ENCODE results near the gene STARD8.

Gene STARD8

GRCh38 chrX:68754406-68754805, 106.9 kb downstream of the STARD8 start:
- DNase-seq: no peak

- DNase-seq: no peak
Measured at GRCh38 chrX:68755616-68756125, 108.2 kb downstream of the STARD8 start.

- DNase-seq: no peak
Measured at GRCh38 chrX:68757331-68757730, 109.9 kb downstream of the STARD8 start.

GRCh38 chrX:68757731-68758130, 110.3 kb downstream of the STARD8 start:
- DNase-seq: no peak

GRCh38 chrX:68758671-68759070, 111.2 kb downstream of the STARD8 start:
- DNase-seq: no peak

- DNase-seq: no peak
Measured at GRCh38 chrX:68761086-68761485, 113.6 kb downstream of the STARD8 start.

- DNase-seq: no peak
Measured at GRCh38 chrX:68762766-68763165, 115.3 kb downstream of the STARD8 start.

- DNase-seq: no peak
Measured at GRCh38 chrX:68763481-68763880, 116.0 kb downstream of the STARD8 start.

Measured in NCI-H1694 treated with DMSO at 0.1 percent for 48 hours (cell line).